Testis (tissue), 2 donors: ENCODE data around the gene ARID1B.

Experiments
- POLR2A ChIP-seq: fragments of 450-650 bp; IDR thresholded peaks from one replicate; pipeline ENCODE4 v1.6.1; 2017; ENCODE audit warnings: antibody characterized with exemption, mild to moderate bottlenecking, moderate library complexity
- TF ChIP-seq, protein P1 (sequence below), 3 experiments: fragments of 450-650 bp in 2 of 3; fragments of 200-600 bp in 1 of 3; sonication (generic) in 1 of 3; IDR thresholded peaks; one replicate each; pipeline ENCODE4 v1.5.1; 2016 to 2019; ENCODE audit warnings: antibody characterized with exemption in 3 of 3, mild to moderate bottlenecking in 2 of 3, moderate library complexity in 1 of 3

DNA sequence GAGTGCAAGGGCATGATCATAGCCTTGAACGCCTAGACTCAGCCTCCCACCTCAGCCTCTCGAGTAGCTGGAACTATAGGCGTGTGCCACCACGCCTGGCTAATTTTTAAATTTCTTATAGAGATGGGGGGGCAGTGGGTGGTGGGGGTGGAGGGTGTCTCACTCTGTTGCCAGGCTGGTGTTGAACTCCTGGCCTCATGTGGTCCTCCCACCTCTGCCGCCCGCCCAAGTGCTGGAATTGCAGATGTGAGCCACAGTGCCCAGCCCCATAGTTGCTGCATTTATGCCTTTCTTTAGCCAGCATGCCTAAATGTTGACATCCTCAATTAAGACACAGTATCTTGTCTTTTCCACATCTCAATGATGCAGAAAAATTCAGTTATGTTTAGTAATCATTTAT, 171.1 kb downstream of the ARID1B start:
- TF ChIP-seq, protein P1, sequence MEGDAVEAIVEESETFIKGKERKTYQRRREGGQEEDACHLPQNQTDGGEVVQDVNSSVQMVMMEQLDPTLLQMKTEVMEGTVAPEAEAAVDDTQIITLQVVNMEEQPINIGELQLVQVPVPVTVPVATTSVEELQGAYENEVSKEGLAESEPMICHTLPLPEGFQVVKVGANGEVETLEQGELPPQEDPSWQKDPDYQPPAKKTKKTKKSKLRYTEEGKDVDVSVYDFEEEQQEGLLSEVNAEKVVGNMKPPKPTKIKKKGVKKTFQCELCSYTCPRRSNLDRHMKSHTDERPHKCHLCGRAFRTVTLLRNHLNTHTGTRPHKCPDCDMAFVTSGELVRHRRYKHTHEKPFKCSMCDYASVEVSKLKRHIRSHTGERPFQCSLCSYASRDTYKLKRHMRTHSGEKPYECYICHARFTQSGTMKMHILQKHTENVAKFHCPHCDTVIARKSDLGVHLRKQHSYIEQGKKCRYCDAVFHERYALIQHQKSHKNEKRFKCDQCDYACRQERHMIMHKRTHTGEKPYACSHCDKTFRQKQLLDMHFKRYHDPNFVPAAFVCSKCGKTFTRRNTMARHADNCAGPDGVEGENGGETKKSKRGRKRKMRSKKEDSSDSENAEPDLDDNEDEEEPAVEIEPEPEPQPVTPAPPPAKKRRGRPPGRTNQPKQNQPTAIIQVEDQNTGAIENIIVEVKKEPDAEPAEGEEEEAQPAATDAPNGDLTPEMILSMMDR (IDR thresholded peaks at IDR 0.05) = no peak
- no peak for TF ChIP-seq POLR2A
